ENCODE data around the gene TXNRD2.

The TXNRD2 gene

GRCh38 chr22:19923914-19924513, 17.6 kb downstream of the TXNRD2 start:
- no peaks in the 10 kb centered on the region for H3K9me3 ChIP-seq (ENCODE audit: control insufficient read depth, insufficient read depth, low read depth, low read length)
- H3K27me3 ChIP-seq (ENCODE audit: control insufficient read depth, insufficient read depth, low read length) = no peaks in the 10 kb centered on the region
- H3K4me1 ChIP-seq (ENCODE audit: control insufficient read depth, insufficient read depth, low read length) = no peaks in the 10 kb centered on the region
- no peak overlapping the region for H3K9ac ChIP-seq (ENCODE audit: low read length)
- no peak overlapping the region for H3K27ac ChIP-seq (ENCODE audit: low read depth, low read length)
- no peaks in the 10 kb centered on the region for H3K36me3 ChIP-seq (ENCODE audit: control insufficient read depth, insufficient read depth, low read length)
- no peak overlapping the region for H3K4me3 ChIP-seq (ENCODE audit: low read depth, low read length)

- no peaks in the 10 kb centered on the region for H3K9me3 ChIP-seq (ENCODE audit: control insufficient read depth, insufficient read depth, low read depth, low read length)
- H3K27me3 ChIP-seq (ENCODE audit: control insufficient read depth, insufficient read depth, low read length) = no peaks in the 10 kb centered on the region
- H3K9ac ChIP-seq (ENCODE audit: low read length) = no peak overlapping the region
- H3K36me3 ChIP-seq (ENCODE audit: control insufficient read depth, insufficient read depth, low read length) = no peaks in the 10 kb centered on the region
- no peak overlapping the region for H3K4me3 ChIP-seq (ENCODE audit: low read depth, low read length)
- no peak overlapping the region for H3K27ac ChIP-seq (ENCODE audit: low read depth, low read length)
- H3K4me1 ChIP-seq (ENCODE audit: control insufficient read depth, insufficient read depth, low read length) = no peaks in the 10 kb centered on the region
Measured at GRCh38 chr22:19921544-19922081, 20.0 kb downstream of the TXNRD2 start.

GRCh38 chr22:19919701-19920363, 21.8 kb downstream of the TXNRD2 start:
- Histone ChIP-seq H3K27ac (ENCODE audit: low read depth, low read length) (no peak overlapping the region), H3K4me3 (ENCODE audit: low read depth, low read length) (no peak overlapping the region), H3K4me1 (ENCODE audit: control insufficient read depth, insufficient read depth, low read length) (no peaks in the 10 kb centered on the region), H3K27me3 (ENCODE audit: control insufficient read depth, insufficient read depth, low read length) (no peaks in the 10 kb centered on the region), H3K9ac (ENCODE audit: low read length) (no peak overlapping the region), H3K36me3 (ENCODE audit: control insufficient read depth, insufficient read depth, low read length) (no peaks in the 10 kb centered on the region), H3K9me3 (ENCODE audit: control insufficient read depth, insufficient read depth, low read depth, low read length) (no peaks in the 10 kb centered on the region)

- Histone ChIP-seq H3K9me3 (ENCODE audit: control insufficient read depth, insufficient read depth, low read depth, low read length) (peaks cover 8% of the 10 kb centered on the region), H3K4me1 (ENCODE audit: control insufficient read depth, insufficient read depth, low read length) (no peaks in the 10 kb centered on the region), H3K27ac (ENCODE audit: low read depth, low read length) (no peak overlapping the region), H3K27me3 (ENCODE audit: control insufficient read depth, insufficient read depth, low read length) (peaks cover 2% of the 10 kb centered on the region; the same call in 1 of the 2 replicates), H3K36me3 (ENCODE audit: control insufficient read depth, insufficient read depth, low read length) (no peaks in the 10 kb centered on the region), H3K4me3 (ENCODE audit: low read depth, low read length) (no peak overlapping the region), H3K9ac (ENCODE audit: low read length) (no peak overlapping the region)
Measured at GRCh38 chr22:19918332-19919106, 23.1 kb downstream of the TXNRD2 start.

GRCh38 chr22:19917389-19918138, 24.1 kb downstream of the TXNRD2 start:
- Histone ChIP-seq H3K36me3 (ENCODE audit: control insufficient read depth, insufficient read depth, low read length) (no peaks in the 10 kb centered on the region), H3K9me3 (ENCODE audit: control insufficient read depth, insufficient read depth, low read depth, low read length) (peaks cover 9% of the 10 kb centered on the region), H3K4me1 (ENCODE audit: control insufficient read depth, insufficient read depth, low read length) (no peaks in the 10 kb centered on the region), H3K27ac (ENCODE audit: low read depth, low read length) (no peak overlapping the region), H3K9ac (ENCODE audit: low read length) (no peak overlapping the region), H3K4me3 (ENCODE audit: low read depth, low read length) (no peak overlapping the region), H3K27me3 (ENCODE audit: control insufficient read depth, insufficient read depth, low read length) (peaks cover 4% of the 10 kb centered on the region; the same call in 1 of the 2 replicates)

GRCh38 chr22:19916941-19917340, 24.7 kb downstream of the TXNRD2 start:
- H3K4me3 ChIP-seq (ENCODE audit: low read depth, low read length) = no peak overlapping the region
- H3K36me3 ChIP-seq (ENCODE audit: control insufficient read depth, insufficient read depth, low read length) = no peaks in the 10 kb centered on the region
- H3K27ac ChIP-seq (ENCODE audit: low read depth, low read length) = no peak overlapping the region
- peaks cover 4% of the 10 kb centered on the region; the same call in 1 of the 2 replicates for H3K27me3 ChIP-seq (ENCODE audit: control insufficient read depth, insufficient read depth, low read length)
- H3K9me3 ChIP-seq (ENCODE audit: control insufficient read depth, insufficient read depth, low read depth, low read length) = peaks cover 9% of the 10 kb centered on the region
- no peaks in the 10 kb centered on the region for H3K4me1 ChIP-seq (ENCODE audit: control insufficient read depth, insufficient read depth, low read length)
- H3K9ac ChIP-seq (ENCODE audit: low read length) = no peak overlapping the region

GRCh38 chr22:19916006-19916405, 25.6 kb downstream of the TXNRD2 start:
- Histone ChIP-seq H3K36me3 (ENCODE audit: control insufficient read depth, insufficient read depth, low read length) (no peaks in the 10 kb centered on the region), H3K27me3 (ENCODE audit: control insufficient read depth, insufficient read depth, low read length) (peaks cover 4% of the 10 kb centered on the region; the same call in 1 of the 2 replicates), H3K9ac (ENCODE audit: low read length) (no peak overlapping the region), H3K4me1 (ENCODE audit: control insufficient read depth, insufficient read depth, low read length) (no peaks in the 10 kb centered on the region), H3K4me3 (ENCODE audit: low read depth, low read length) (no peak overlapping the region), H3K27ac (ENCODE audit: low read depth, low read length) (no peak overlapping the region), H3K9me3 (ENCODE audit: control insufficient read depth, insufficient read depth, low read depth, low read length) (peaks cover 9% of the 10 kb centered on the region)

GRCh38 chr22:19915287-19915954, 26.2 kb downstream of the TXNRD2 start:
- H3K27me3 ChIP-seq (ENCODE audit: control insufficient read depth, insufficient read depth, low read length) = peaks cover 4% of the 10 kb centered on the region; the same call in 1 of the 2 replicates
- H3K36me3 ChIP-seq (ENCODE audit: control insufficient read depth, insufficient read depth, low read length) = no peaks in the 10 kb centered on the region
- H3K9ac ChIP-seq (ENCODE audit: low read length) = no peak overlapping the region
- peaks cover 9% of the 10 kb centered on the region for H3K9me3 ChIP-seq (ENCODE audit: control insufficient read depth, insufficient read depth, low read depth, low read length)
- H3K4me3 ChIP-seq (ENCODE audit: low read depth, low read length) = no peak overlapping the region
- no peaks in the 10 kb centered on the region for H3K4me1 ChIP-seq (ENCODE audit: control insufficient read depth, insufficient read depth, low read length)
- H3K27ac ChIP-seq (ENCODE audit: low read depth, low read length) = no peak overlapping the region

- H3K36me3 ChIP-seq (ENCODE audit: control insufficient read depth, insufficient read depth, low read length) = no peaks in the 10 kb centered on the region
- H3K27me3 ChIP-seq (ENCODE audit: control insufficient read depth, insufficient read depth, low read length) = peaks cover 4% of the 10 kb centered on the region; the same call in 1 of the 2 replicates
- H3K27ac ChIP-seq (ENCODE audit: low read depth, low read length) = no peak overlapping the region
- no peaks in the 10 kb centered on the region for H3K4me1 ChIP-seq (ENCODE audit: control insufficient read depth, insufficient read depth, low read length)
- H3K9me3 ChIP-seq (ENCODE audit: control insufficient read depth, insufficient read depth, low read depth, low read length) = peaks cover 9% of the 10 kb centered on the region
- H3K9ac ChIP-seq (ENCODE audit: low read length) = no peak overlapping the region
- H3K4me3 ChIP-seq (ENCODE audit: low read depth, low read length) = no peak overlapping the region
Measured at GRCh38 chr22:19914201-19914943, 27.2 kb downstream of the TXNRD2 start.
